ENCODE data around the gene EHD1.

EHD1 gene

GRCh38 chr11:64890522-64890939 lies 12.1 kb upstream of the EHD1 start:
- no peak for DNase-seq (ENCODE audit: low read depth)

GRCh38 chr11:64888729-64889511 lies 10.5 kb upstream of the EHD1 start:
- DNase-seq (ENCODE audit: low read depth), result no peak

GRCh38 chr11:64888406-64888728 lies 9.9 kb upstream of the EHD1 start:
- DNase-seq (ENCODE audit: low read depth), result no peak

- DNase-seq (ENCODE audit: low read depth), result peak; percentile 79
Measured at GRCh38 chr11:64887757-64888405, 9.5 kb upstream of the EHD1 start.

- no peak for DNase-seq (ENCODE audit: low read depth)
Measured at GRCh38 chr11:64887234-64887756, 8.9 kb upstream of the EHD1 start.

- DNase-seq (ENCODE audit: low read depth), result no peak
Measured at GRCh38 chr11:64885367-64886286, 7.2 kb upstream of the EHD1 start.

- DNase-seq (ENCODE audit: low read depth), result no peak
Measured at GRCh38 chr11:64884019-64884418, 5.6 kb upstream of the EHD1 start.

GRCh38 chr11:64883575-64883974 lies 5.2 kb upstream of the EHD1 start:
- no peak for DNase-seq (ENCODE audit: low read depth)

- no peak for DNase-seq (ENCODE audit: low read depth)
Measured at GRCh38 chr11:64882243-64882642, 3.8 kb upstream of the EHD1 start.

- no peak for DNase-seq (ENCODE audit: low read depth)
Measured at GRCh38 chr11:64881476-64881875, 3.1 kb upstream of the EHD1 start.

- DNase-seq (ENCODE audit: low read depth), result no peak
Measured at GRCh38 chr11:64880240-64881001, 2.0 kb upstream of the EHD1 start.

- DNase-seq (ENCODE audit: low read depth), result no peak
Measured at GRCh38 chr11:64879244-64879900, 951 bp upstream of the EHD1 start.

GRCh38 chr11:64878223-64878493 lies 263 bp downstream of the EHD1 start:
- DNase-seq (ENCODE audit: low read depth), result no peak

GRCh38 chr11:64877390-64878222 lies 815 bp downstream of the EHD1 start:
- no peak for DNase-seq (ENCODE audit: low read depth)

GRCh38 chr11:64876835-64877341 lies 1.5 kb downstream of the EHD1 start:
- DNase-seq (ENCODE audit: low read depth), result no peak

GRCh38 chr11:64876229-64876750 lies 2.1 kb downstream of the EHD1 start:
- no peak for DNase-seq (ENCODE audit: low read depth)

- DNase-seq (ENCODE audit: low read depth), result no peak
Measured at GRCh38 chr11:64875369-64876228, 2.8 kb downstream of the EHD1 start.

- DNase-seq (ENCODE audit: low read depth), result no peak
Measured at GRCh38 chr11:64874308-64875240, 3.8 kb downstream of the EHD1 start.

All from activated gamma-delta T cell treated with anti-CD3 and anti-CD28 coated beads, Interleukin-2, amount 50 U/mL, for 16 hours (primary cell).